CD4-positive, alpha-beta T cell treated with Interleukin-6 at 100 ng/mL for 8 hours (primary cell): ENCODE measurements around the gene VN1R5.
"Not testable (repeated sequence)": the region's sequence is repeated elsewhere in the genome, so short reads cannot be mapped to it uniquely, and the experiment has no call there.

ENCODE experiments used
- DNase-seq: peaks from one replicate; pipeline ENCODE4 v3.0.0-alpha.2; 2020; ENCODE audit warnings: mixed read lengths, low spot score

Gene VN1R5

DNA sequence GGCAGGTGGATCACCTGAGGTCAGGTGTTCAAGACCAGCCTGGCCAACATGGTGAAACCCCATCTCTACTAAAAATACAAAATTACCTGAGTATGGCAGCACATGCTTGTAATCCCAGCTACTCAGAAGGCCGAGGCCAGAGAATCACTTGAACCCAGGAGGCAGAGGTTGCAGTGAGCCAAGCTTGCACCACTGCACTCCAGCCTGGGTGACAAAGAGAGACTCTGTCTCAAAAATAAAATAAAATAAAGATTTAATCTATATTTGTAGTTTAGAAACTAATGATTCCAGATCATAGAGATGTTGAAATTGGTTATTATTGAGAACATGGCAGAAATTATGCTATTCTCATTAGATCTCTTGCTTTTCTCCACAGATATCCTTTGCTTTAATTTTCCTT, at the start of gene VN1R5:
TSS of gene VN1R5 (plus strand) at position 301 of the 400 bp plus-strand sequence.
- DNase-seq = not testable (repeated sequence)

- DNase-seq = no peak
Measured at GRCh38 chr1:247209396-247209795, 46.5 kb upstream of the VN1R5 start.

- DNase-seq = no peak
Measured at GRCh38 chr1:247210062-247210375, 45.9 kb upstream of the VN1R5 start.

DNA sequence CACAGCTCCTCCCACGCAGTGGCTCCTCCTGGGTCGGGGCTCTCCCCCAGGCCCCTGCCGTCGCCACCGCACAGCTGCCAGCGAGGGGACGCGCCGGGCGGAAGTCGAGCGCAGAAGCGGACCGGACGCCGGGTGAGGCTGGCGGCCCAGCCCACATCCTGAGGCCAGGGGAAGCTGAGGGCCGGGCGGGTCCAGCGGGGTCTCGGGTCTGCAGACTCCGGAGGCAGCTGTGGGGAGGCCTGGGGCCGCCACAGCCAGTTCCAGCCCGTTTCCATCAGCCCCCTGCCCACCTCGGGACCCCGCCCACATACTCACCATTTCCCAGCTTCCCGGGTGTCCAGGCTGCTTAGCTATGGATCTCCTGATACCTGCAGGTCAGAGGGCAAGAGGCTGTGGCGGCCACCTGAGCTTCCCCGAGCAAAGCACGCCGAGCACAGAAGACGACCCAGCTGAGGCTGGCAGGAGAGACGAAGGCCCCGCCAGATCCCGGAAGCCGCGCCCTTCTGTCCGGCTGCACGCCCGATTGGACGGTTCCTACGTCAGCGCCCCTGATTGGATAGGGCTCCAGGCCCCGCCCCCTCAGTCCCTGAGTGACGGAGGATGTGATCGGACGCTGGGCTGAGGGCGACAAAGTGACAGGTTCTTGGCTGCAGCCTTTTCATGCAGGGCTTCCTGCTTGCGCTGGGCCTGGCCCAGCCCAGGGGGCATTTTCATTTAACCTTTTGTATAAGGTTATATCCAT, 45.3 kb upstream of the VN1R5 start:
- peak; percentile 93 for DNase-seq

DNA sequence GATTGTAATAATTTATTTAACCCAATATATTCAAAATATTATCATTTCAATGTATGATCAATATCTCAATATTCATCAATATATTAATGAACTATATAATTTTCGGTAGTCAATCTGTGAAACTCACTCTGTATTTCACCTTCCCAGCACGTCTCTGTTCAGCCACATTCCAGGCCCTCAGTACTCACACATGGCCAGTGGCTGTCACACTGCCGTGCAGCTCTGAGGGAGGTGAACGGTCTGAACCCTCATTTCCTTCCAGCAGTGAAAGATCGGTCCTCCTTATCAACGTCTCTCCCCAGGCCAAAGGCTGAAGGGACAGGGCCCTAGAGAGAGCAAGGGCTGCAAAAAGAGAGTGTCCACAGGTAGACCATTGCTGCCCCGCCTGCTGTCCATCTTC, 44.5 kb upstream of the VN1R5 start:
- DNase-seq = no peak

DNA sequence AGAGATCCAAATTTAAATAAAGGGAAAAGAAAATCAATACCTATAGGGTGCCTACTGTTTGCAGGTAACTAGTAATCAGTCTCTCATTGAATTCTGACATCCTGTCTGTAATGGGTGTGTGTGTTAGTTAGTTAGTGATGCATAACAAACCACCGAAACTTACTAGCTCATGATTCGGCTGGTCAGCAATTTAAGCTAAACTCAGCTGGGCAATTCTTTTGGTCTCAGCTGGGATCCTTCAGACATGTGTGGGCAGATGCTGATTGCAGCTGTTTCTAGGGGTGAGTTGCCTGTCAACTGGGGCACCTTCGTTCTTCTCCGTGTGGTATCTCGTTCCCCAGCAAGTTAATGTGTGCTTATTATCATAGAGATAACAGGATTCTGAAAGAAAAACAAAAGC, 43.9 kb upstream of the VN1R5 start:
- DNase-seq = no peak

GRCh38 chr1:247212627-247213617, 43.0 kb upstream of the VN1R5 start:
- no peak for DNase-seq

- DNase-seq = no peak
Measured at GRCh38 chr1:247216261-247216660, 39.6 kb upstream of the VN1R5 start.

- no peak for DNase-seq
Measured at GRCh38 chr1:247218121-247218651, 37.7 kb upstream of the VN1R5 start.

DNA sequence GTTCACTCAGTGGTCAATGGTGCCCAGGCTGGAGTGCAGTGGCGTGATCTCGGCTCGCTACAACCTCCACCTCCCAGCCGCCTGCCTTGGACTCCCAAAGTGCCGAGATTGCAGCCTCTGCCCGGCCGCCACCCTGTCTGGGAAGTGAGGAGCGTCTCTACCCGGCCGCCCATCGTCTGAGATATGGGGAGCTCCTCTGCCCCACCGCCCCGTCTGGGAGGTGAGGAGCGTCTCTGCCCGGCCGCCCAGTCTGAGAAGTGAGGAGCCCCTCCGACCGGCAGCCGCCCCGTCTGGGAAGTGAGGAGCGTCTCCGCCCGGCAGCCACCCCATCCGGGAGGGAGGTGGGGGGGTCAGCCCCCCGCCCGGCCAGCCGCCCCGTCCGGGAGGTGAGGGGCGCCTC, 35.6 kb upstream of the VN1R5 start:
- DNase-seq = not testable (repeated sequence)

- no peak for DNase-seq
Measured at GRCh38 chr1:247222840-247223239, 33.0 kb upstream of the VN1R5 start.

- DNase-seq = no peak
Measured at GRCh38 chr1:247224822-247225221, 31.1 kb upstream of the VN1R5 start.

- no peak for DNase-seq
Measured at GRCh38 chr1:247228133-247228532, 27.7 kb upstream of the VN1R5 start.

- DNase-seq = no peak
Measured at GRCh38 chr1:247241691-247242090, 14.2 kb upstream of the VN1R5 start.

DNA sequence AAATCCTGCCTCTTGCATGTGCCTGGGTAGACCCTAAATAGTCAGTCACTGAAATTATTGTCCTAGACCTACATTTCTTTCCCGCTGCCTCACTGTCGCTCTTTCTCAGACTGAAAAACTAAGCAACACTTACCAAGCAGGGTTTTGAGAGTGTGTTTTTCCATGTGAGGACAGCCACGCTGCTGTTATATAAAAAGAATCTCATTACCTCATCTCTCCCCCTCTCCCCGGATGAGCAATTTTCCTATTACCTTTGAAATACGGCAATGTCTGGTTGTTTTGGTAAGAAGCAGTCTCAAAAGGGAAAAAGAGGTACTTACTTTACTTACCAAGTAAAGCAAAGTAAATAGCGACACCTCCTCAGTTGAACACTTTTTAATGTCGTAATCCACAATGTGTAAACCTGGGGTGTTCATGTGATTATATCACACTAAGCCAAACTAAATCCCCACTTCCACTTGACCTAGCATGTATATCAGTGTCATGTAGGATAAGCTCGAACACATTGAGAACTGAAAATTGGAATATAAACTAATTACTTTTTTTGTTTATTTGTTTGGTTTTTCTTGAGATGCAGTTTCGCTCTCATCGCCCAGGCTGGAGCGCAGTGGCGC, 12.2 kb upstream of the VN1R5 start:
- no peak for DNase-seq

- no peak for DNase-seq
Measured at GRCh38 chr1:247246325-247247115, 9.4 kb upstream of the VN1R5 start.

DNA sequence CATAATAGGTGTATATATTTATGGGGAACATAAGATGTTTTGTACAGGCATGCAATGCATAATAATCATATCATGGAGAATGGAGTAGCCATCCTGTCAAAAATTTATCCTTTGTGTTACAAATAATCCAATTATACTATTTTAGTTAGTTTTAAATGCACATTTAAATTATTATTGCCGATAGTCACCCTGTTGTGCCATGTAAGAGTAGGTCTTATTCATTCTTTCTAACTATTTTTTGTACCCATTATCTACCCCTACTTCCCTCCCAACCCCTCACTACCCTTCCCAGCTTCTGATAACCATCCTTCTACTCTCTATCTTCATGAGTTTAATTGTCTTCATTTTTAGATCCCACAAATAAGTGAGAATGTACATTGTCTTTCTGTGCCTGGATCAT, 8.3 kb upstream of the VN1R5 start:
- no peak for DNase-seq

DNA sequence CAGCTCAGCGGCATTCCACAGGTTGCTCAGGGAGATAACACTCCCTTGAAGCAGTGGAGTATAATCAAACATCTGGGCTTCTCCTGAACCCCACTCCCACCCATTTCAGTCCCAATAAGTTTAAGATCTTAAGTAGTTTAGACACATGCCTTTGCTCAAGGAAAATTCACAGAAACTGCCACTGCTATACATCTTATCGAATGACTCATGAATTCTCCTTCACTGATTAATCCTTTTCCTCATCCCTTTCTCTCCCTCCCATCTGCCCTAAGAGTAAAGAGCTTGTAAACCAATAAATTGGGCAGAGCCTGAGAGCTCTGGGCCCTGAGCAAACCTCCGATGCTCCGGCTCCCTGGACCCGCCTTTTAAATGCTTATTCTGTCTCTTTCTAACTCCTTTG, 10.2 kb downstream of the VN1R5 start:
- no peak for DNase-seq

DNA sequence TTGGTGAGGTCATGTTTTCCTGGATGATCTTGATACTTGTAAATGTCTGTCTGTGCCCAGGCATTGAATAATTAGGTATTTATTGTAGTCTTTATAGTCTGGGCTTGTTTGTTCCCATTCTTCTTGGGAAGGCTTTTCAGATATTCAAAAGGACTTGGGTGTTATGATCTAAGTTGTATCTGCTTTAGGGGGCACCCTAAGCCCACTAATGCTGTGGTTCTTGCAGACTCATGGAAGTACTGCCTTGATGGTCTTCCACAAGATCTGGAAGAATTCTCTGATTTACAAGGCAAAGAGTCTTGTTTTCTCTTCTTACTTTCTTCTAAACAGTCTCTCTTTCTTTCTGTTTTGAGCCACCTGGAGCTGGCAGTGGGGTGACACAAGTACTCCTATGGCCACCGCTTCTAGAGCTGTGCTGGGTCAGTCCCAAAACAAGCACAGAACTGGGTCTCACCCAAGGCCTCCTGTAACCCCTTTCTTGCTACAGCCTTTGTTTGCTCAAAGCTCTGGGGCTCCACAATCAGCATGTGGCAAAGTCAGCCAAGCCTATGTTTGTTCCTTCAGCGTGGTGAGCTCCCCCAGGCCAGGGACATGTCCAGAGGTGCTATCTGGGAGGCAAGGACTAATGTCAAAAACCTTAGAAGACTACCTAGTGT, 12.6 kb downstream of the VN1R5 start:
- DNase-seq = no peak

GRCh38 chr1:247269133-247269532, 13.3 kb downstream of the VN1R5 start:
- no peak for DNase-seq

DNA sequence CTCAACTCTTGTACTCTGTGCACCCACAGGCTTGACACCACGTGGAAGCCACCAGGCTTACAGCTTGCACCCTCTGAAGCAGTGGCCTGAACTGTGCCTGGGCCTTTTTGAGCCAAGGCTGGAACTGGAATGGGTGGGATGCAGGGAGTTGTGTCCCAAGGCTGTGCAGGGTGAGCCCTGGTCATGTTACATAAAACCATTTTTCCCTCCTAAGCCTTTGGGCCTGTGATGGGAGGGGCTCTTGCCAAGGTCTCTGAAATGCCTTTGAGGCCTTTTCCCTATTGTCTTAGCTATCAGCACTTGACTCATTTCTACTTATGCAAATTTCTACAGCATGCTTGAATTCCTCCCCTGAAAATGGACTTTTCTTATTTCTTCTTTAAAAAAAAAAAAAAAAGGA, 14.1 kb downstream of the VN1R5 start:
- no peak for DNase-seq
